Astrocyte of the hippocampus (primary cell): Measurements from ENCODE around the gene METTL22.
A peak's percentile ranks its signal among the peaks of the same experiment; 100 is the strongest.

Experiments
- DNase-seq: peaks from one replicate; pipeline ENCODE4 v3.0.0; 2011; ENCODE audit warnings: low read depth, low spot score

Gene METTL22

DNA sequence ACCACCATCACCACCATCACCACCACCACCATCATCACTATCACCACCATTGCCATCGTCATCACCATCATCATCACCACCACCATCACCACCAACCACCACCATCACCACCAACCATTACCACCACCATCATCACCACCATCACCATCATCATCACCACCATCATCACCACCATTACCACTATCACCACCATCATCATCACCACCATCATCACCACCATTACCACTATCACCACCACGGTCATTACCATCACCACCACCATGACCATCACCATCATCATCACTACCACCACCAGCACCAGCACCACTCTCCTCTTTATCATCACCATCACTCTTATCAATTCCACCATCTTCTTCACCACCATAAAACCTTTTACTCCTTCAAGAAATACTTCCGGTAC is 30.0 kb upstream of the METTL22 start:
- DNase-seq: no peak

DNA sequence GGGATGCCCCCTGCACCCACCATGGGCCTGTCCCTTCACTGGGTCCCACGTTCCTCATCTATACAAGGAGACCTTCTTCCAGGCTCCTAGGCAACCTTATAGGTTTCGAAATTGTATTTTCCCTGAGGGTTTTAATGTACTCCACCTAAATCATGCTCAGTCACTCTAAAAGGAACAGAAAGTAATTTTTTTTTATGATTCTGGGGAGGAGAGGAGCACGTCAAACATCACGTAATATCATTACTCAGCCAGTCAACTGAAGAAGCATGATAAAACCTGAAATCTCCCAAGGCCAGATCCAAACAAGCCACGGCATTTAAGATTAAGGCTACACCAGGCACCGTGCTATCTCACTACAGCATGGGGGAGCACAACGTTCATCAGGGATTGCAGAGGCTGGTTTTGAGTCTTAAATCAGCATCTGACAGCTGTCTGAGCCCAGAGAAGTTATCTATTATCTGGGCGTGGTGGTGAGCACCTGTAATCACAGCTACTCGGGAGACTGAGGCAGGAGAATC is 27.3 kb upstream of the METTL22 start:
- no peak for DNase-seq

DNA sequence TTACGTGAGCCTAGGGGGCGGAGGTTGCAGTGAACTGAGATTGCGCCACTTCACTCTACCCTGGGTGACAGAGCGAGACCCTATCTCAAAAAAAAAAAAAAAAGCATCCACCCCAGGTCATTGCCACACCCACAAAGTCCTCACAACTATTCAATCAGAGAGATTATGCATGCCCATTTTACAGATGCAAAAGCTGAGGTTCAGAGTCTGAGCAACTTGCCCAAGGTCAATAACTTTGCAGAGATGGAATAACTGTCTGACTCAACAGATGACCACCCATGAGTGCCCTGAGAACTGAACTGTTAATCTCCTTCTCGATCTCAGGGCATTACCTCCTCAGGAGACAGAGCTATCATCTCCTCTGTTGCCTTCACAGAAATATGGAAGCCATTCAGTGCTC is 25.7 kb upstream of the METTL22 start:
- no peak for DNase-seq

DNA sequence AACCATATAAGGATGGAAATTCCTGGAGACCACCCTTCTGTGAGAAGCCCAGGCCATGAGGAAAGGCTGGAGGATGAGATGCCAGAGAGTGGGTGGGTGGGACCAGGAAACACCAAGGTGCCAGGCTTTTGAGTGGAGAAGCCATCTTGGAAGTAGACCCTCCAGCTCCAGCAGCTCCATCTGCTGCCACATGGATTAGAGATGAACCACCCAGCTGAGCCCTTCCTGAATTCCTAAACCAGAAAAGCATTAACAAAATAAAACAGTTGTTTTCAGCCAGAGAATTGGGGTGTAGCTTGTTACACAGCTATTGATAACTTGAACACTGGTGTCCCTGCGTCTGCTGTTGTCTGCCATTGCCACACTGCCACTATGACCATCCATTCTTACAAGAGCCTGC is 24.9 kb upstream of the METTL22 start:
- DNase-seq: no peak

DNA sequence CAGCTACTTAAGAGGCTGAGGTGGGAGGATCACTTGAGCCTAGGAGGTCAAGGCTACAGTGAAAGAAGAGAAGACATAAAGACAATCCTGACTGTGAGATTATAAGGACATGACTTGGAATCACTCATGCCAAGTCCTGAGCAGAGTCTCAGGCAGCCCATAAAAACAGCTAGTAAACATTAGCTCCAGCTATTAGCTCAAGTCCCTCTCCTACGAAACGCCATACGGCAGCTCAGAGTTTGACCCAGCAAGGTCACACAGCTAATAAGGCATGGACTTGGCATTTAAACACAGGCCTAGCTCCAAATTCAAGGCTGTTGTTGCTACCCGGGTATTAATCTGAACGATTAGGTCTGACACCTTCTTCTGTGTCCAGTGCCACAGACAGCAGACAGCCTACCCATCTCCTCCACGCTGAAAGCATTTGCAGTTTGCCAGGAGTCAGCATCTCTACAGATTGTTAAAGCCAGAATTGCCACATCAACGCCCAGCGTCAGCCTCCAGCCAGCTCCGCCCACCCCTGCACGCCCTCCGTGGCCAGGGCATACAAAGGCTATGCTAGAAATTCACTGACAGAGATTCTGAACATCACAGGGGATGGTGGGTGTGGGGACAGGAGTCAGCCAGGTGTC is 21.2 kb upstream of the METTL22 start:
- DNase-seq: no peak

DNA sequence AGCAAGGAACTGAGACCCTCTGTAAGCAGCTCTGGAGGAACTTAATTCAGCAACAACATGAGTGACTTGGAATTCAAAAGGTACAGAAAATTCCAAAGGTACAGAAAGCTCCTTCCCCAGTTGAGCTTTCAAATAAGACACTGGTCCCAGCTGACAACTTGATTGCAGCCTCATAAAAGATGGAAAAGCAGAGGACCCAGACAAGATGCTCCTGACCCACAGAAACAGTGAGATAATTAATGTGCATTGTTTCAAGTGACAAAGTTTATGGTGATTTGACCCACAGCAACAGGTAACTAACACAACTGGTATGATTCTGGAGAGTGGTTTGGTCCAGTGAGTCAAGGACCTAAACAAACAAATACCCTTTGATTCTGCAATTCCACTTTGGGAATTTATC is 15.9 kb upstream of the METTL22 start:
- no peak for DNase-seq

DNA sequence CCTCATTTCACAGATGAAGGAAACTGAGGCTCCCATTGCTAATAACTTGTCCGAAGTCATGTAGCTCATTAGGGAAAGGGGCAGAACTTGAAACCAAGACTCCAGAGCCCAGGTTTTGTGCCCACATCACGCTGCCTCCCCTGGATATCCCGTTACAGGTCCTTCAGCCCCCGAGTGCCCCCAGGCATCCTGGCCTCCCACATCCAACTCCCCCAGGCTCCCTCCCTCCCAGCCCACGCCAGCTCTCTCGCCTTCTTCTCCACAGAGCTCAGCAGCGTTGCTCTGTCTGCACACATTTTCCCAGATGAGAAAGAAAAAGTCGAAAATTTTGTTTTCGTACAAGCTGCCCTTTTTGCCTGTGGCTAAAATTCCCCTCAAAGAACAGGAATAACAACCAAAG is 14.3 kb upstream of the METTL22 start:
- no peak for DNase-seq

DNA sequence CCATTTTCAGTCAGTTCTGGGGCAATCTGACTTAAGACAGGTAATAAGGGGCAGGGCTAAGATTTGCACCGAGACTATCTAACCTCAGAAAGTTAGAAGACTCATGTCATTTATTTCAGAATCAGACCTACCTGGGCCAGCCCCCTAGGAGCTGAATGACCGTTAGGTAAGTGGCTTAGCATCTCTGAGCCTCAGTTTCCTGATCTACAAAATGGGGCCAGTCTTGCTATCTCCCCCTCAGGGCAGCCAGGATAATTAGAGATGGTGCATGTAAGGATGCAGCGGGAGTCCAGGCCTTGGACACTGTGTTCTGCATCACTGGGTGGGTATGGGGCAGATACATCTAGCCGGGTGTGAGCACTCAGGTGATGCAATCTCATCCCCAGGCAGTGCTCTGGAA is 10.4 kb upstream of the METTL22 start:
- no peak for DNase-seq

DNA sequence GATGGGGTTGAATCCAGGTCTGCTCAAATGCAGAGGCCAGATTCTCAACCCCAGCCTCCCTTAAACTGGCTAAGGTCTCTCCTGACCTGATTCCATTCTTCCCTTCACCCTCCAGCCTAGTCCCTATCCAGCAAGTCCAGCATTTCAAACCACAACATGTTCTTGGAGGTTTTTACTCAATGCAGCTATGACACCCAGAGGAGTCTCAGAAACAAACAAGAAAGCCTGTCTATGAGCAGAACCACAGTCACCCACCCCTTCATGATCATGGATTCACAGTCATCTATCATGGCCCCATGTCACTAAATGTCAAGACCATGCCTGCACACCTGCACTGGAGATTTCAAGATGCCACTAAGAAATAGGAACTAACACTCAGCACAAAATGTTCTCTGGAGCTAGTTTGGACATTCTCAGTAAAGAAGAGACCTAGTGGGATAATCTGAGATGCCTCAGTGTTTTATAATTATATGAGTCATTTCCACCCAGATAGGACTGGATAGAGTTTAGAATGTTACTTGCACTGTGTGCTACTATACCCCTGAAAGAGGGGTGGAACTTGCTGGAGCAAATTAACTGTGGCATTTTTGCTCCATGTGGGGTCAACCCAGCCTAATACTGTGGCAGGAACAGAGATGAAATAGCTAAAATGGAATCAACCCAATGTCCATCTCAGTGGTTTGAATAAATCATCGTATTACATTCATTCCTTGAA is 9.5 kb upstream of the METTL22 start:
- DNase-seq: no peak

DNA sequence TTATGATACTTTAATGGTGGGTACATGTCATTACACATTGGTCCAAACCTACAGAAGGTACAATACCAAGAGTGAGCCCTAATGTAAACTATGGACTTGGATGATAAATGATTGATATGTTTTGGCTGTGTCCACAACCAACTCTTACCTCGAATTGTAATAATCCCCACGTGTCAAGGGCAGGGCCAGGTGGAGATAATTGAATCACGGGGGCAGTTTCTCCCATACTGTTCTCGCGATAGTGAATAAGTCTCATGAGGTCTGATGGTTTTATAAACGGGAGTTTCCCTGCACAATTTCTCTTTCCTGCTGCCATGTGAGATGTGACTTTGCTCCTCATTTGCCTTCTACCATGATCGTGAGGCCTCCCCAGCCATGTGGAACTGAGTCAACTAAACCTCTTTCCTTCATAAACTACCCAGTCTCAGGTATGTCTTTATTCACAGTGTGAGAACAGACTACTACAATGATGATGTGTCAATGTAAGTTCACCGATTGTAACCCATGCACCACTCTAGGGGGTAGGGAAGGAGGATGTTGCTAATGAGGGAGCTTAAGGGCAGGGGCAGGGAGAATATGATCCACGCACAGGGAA is 7.0 kb upstream of the METTL22 start:
- DNase-seq: no peak

DNA sequence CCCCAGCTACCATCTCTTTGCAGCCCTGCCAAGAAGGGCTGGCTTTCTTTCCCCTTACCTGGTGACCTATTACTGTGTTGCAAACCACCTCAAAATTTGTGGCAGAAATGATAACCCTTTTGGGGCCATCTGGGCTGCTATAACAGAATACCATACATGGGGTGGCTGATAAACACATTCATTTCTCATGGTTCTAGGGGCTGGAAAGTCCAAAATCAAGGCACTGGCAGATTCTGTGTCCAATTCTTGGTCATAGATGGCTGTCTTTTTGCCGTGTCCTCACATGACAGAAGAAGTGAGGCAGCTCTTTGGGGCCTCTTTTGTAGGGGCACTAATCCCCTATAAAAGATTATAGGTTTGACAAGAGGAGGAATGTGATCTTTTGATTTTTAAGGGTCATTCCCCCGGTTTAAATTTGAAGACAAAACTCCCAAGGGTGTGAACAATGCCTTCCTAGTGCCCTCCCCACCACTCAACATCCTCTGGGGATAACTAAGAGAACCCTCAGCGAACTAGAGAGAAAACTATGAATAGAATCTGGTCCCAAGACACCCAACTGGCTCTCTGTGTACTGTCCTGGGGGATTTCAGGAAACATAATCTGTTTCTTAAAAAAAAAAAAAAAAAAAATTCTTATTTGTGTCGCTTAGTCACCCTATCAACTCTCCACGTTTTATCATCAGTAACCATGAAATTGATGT is 1.7 kb upstream of the METTL22 start:
- DNase-seq: no peak

DNA sequence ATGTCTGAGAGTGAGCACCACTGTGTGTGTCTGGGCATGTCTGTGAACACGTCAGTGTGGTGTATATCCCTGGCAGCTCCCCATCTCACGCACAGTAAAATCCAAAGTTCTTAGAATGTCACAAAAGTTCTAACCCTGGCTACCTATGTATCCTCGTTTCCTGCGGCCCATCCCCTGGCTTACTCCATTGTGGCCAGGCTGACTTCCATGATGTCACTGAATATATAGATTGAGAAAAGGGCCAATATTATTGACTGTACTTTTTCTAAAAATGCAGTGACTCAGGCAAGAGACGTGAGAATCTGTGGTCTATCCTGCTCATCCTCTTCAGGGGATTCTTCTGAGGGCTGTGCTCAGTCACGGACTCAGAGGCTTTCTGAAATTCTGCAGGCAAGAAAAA is 963 bp upstream of the METTL22 start:
- DNase-seq: no peak

DNA sequence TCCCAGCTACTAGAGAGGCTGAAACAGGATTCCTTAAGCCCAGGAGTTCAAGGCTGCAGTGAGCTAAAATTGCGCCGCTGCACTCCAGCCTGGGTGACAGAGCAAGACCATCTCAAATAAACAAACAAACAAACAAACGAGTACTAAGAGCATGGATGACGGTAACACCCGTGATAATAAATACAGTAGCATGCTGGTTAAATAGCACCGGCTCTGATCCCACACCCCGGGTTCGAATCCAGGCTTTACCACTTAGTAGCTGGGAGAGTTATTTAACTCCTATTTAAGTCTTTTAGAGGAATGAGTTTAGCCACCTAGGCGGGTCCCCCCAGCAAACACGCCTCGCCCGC is 301 bp upstream of the METTL22 start:
- DNase-seq: no peak

DNA sequence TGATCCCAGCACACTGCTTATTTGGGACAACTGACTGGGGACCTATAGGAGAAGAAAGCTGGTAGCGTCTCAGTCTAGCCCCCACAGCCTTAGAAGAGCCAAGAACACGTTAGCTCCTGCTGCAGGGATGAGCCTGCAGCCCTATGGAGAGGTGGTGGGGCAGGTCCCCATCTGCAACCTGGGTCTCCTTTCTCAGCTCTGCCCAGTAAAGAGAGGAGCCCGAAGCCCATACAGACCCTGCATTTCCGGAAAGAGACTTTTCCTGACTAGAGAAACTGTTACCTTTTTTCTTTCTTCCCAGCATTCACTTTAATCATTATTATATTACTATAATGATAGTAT is 788 bp downstream of the METTL22 start:
- DNase-seq: no peak

DNA sequence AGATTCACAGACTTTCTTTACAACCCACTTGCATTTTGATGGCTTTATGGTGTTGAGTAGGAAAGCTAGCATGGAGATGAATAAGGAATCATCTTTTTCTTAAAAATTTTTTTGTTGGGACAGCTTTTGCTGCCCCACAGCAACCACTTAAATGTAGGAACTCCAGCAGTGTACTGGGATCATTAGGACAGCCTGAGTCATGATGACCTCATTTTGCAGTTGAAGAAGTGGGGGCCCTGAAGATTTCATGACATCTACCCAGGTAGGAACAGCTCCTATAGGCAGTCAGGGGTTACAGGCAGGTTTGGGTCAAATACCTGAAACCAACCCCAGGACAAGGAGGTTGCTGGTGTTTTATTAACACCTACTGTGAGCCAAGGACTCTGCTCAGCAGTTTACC is 2.1 kb downstream of the METTL22 start:
- DNase-seq: peak; percentile 12

DNA sequence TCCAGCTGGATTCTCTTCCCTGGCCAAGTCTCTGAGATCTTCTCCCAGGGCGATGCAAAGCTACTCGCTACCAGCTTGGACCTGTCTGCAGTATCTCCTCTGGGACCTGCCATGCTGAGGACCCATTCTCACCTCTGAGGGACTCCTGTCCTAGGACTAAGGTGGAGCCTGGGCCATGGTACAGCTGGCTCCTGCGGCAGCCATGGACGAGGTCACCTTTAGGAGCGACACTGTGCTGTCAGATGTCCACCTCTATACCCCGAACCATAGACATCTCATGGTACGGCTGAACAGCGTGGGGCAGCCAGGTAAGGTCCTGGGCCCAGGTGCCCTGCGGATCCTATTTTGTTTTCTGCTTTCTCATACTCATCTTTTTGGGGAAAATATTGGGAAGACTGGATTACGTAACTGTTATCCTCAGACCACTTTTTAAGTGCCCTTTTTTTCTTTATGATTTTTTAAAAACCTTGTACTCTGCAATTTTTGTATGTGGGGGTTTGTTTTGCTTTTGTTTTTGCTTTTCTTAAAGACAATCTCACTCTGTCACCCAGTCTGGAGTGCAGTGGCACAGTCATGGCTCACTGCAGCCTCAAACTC is 4.1 kb downstream of the METTL22 start:
- no peak for DNase-seq

DNA sequence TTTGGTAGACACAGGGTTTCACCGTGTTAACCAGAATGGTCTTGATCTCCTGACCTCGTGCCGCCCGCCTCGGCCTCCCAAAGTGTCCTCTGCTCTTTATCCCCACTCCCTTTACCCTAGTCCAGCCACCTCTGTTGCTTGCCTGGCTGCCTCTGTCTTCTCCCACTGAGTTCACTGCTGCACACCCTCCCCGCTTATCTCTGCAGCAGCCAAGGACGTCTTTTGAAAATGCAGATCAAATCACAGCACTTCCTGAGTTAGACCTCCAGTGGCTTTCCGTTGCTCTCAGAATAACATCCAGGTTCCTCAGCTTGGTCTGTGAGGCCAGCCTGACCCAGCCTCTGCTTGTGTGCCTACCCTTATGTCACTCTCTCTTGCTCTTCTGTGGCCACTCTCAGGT is 5.4 kb downstream of the METTL22 start:
- DNase-seq: no peak

DNA sequence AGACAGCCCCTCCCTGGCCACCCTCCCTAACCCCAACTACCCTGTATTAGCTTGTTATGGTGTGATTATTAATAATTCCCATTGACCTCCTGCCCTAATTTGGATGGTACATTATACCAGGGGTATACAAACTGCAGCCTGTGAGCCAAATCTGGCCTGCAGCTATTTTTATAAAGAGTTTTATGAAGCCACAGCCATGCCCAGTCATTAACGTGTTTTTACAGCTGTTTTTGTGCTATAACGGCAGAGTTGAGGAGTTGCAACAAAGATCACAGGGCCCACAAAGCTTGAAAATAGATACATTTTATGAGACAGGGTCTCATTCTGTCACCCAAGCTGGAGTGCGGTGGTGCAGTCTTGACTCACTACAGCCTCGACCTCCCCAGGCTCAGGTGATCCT is 6.0 kb downstream of the METTL22 start:
- DNase-seq: no peak

DNA sequence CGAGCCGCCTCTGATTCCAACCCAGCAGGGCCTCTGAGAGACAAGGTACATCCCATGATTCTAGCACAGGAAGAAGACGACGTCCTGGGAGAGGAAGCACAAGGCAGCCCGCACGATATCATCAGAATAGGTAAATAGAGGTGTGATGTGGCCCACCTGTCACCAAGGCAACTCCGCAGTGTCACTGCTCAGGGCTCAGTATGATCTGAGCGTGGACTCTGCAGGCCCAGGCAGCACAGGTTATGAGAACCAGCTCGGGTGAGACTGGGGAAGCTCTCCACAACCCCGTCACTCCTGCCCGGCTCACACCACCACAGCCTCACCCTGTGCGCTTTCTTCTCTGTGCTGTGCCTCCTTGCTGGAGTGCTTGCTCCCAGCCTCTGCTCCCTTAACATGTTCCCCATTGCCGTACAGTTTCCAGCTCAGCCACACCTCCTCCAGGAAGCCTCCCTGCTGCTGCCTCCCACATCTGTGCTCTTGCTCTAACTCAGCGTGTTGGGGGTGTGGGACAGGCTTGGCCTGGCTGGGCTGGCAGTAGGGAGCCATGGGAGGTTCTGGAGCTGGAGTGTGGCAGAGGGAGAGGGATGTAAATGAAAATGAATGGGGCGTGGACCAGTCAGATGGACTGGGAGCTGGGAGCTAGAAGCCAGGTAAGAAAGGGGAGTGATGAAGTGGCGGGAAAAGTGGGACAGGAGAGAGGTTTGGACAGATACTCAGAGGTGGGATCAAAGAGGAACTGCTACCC is 7.7 kb downstream of the METTL22 start:
- DNase-seq: no peak

DNA sequence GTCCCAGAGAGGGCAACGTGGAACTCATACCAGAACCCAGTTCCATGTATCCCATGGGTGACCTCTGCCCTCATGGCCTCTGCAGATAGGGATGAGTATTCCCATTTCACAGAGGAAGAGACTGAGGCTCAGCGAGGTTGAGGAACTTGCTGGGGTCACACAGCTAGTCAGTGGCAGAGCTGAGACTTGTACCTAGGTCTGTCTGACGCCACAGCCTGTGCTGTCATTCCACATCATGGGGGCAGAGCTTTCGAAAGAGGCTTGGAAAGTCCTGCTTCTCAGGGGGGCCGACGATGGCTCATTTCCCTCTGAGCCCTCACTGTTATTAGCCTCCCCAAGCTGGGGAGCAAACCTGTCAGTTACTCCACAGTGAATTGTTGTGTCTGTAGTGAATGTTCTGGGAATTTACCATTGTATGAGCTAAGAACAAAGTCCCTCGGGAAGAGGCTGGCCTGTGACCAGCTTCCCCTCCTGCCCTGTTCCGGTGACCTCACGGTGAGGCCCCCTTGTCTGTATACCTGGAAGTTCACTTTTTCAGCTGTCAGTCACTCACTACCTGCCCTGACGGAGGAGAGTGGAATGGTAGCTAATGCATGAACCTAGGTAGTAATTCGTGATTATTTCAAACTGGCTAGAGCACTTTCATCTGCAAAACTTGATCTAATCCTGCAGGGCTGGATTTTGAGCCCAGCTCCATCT is 8.9 kb downstream of the METTL22 start:
- DNase-seq: no peak

DNA sequence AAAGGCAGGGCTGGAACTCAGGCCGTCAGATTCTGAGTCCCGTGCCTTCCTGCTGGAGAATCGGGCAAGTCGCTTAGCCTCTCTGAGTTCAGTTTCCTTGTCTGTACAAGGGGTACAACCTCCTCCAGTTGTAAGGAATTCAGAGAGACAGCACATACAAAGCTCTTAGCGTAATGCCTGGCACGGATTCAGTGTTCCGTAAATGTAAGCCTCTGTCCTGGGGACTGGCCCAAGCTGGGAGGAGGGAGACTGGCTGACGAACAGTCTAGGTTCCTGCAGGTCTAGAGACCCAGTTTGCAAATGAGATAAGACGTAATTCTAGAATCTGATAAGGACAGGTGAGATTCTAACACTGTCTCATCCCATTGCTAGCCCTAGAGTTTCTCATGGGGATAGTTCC is 9.9 kb downstream of the METTL22 start:
- peak; percentile 13 for DNase-seq
